ENCODE measurements around the gene AFF2.
A peak's percentile ranks its signal among the peaks of the same experiment; 100 is the strongest.

AFF2 gene

GRCh38 chrX:148940411-148940996, 440.1 kb downstream of the AFF2 start:
- DNase-seq: peak; percentile 28

GRCh38 chrX:148942754-148943153, 442.3 kb downstream of the AFF2 start:
- no peak for DNase-seq

DNA sequence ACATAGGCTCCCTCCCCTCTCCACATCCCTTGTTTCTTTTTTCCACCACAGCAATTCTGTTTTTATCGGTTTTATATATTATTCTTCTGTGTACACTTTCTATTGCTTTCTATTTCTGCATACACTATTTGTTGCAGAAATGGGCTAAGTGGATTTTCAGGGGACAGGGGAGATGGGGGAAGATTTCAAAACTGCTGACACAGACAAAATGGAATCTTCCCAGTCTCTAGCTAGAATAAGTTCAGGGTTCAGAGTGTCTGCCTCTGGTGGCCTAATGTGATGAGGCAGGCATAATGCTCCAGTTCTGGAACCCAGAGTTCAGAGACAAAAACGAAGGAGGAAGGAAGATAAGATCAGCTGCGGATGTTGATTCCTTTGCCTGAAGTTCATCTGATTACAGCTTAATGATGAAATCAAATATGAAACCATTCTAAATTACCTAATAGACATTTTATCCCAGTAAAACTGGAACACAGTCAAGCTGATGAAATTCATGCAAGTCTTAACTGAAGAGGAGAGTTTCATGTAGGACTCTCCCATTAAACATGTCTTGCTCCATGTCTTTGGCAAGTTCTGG, 447.1 kb downstream of the AFF2 start:
- no peak for DNase-seq

GRCh38 chrX:148956352-148956751, 455.9 kb downstream of the AFF2 start:
- no peak for DNase-seq

DNA sequence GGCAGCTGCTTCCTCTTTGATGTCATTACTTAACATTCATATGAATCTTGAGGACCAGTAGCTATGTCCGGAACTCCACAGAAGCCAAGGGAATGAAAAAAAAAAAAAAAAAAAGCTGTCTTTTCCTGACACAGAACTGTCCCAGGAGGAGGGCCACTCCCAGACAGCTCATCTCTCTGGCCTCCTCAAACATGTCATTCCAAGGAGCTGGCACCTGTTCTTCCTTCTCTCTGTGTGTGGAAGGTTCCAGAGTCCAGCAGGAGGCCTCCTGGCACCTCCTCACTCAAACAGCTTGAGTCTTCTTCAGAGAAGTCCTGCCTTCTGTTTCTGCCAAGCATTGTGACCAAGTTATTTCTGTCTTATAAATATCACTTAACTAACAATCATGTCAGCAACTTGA, 458.5 kb downstream of the AFF2 start:
- DNase-seq: no peak

DNA sequence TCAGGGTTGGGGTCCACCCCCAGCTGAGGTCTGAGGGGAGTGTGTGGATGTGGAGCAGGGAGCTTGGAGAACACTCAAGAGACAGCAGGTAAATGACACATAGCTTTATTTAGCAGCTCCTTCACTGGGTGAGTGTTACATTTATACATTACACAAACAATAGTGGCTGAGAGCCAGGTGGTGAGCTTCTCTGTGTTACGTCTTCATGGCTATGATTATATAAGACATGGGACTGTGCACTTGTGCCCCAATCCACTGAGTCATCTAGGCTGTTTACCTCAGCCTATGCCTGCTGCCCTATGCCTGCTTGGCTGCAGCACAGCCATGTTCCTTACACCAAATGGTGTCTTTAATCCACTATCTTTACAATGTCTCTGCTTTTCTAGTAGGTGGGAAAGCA, 459.6 kb downstream of the AFF2 start:
- DNase-seq: no peak

- no peak for DNase-seq
Measured at GRCh38 chrX:148961985-148962384, 461.6 kb downstream of the AFF2 start.

DNA sequence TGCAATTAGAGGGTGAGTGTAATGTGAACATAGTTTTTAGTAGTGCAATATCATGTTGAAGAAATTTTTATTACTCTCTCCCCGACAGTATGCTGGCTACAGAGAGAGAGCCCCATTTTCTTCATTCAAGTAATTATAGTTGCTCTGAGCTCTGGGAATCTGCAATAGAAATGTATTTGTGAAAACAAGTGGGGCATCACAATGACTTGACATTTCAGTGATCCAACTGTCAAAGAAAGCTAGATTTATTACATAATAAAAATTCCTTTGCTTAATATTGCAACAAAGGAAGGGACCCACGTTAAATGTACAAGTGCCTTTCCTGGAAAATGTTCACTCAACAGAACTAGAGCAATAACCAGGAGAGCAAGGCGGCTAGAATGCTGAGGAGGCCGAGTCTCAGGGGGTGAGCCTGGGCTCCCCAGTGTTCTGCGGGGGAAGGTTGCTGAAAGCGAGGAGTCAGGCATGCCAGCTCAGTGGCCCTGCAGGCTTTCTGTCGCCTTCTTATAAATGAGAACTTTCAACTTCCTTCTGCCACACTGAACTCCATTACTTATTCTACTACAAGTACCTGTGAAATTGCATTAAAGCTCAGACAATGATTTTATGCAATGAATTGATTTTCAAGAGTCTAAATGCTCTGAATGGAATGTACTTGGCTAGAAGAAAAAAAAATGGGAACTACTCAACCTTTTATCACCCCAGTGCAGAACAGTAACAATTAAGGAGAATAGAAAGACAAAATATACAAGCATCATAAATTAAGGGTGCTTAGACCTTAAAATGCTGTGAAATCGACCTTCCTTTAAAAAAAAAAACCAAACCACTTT, 476.4 kb downstream of the AFF2 start:
- DNase-seq: no peak

GRCh38 chrX:148979786-148980185, 479.4 kb downstream of the AFF2 start:
- DNase-seq: no peak

- no peak for DNase-seq
Measured at GRCh38 chrX:148984238-148984637, 483.8 kb downstream of the AFF2 start.

DNA sequence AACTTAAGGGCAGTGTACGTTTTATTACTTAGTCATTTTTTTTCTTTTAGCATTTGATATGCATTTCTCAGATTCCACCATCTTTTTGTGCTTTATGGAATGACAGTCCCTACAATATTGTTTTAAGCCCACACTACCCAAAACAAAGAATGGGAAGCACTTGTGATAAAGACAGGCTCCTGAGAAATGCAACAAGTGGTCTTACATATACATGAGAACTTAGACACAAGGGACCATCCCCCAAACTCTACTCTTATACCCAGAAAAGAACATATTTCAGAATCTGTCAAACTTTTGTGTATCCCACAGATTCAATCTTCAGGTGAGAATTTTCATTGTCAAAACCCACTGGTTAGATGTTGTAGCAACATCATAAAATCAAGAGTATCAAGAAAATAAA, 491.1 kb downstream of the AFF2 start:
- DNase-seq: no peak

DNA sequence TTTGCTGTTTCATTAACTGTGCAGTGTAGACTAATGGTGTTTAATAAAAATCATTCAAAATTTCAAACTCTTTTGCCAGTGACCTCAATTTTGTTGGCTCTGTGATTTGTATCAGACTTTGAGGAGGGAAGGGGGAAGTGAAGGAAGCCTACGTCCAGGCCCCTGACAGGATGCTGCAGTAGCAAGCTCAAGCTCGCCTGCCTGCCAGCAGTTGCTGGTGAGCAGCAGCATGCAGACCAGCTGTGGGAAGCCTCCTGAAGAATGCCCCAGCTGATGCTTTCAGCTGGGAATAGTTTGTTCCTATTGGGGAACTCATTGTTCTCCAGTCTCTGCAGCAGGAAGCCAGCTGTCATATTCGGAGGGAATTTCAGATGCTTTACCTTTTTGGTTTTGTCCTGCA, 495.2 kb downstream of the AFF2 start:
- DNase-seq: no peak

GRCh38 chrX:149002320-149002719, 501.9 kb downstream of the AFF2 start:
- DNase-seq: no peak

DNA sequence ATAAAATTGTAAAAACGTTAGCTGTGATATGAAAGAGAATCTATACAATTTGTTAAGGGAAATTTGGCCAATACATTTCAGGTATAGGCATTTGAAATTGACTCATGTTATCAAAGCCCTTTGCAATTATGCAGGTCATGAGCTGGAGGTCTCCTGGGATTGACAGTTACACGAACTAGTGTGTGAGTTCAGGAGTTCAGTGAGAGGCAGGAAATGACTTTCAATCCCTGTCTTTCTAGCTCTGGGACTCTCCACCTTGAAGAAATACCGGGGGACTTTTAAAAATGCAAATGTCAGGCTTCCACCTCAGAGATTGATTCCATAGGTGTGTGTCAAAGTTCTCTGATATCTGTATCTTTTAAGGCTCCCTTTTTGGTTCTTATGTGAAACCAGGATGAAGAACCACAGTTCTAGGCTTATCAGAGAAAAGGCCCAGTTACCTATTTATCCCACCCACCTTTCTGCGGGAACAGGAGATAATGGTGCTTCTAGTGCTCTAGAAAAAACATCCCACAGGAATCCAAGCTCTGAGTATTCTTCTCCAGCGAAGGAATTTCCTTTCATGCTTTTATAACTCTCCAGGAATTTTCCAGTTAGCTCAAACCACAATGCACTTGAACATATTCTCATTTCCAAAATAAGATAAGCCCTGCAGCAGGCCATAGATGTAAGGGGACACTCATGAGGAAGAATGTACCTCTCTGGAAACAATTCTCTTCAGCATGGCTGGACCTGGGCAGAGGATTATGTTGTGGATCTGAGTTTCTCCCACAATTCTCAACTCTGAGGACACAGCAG, 503.6 kb downstream of the AFF2 start:
- DNase-seq: no peak

- DNase-seq: no peak
Measured at GRCh38 chrX:149004936-149005335, 504.5 kb downstream of the AFF2 start.

DNA sequence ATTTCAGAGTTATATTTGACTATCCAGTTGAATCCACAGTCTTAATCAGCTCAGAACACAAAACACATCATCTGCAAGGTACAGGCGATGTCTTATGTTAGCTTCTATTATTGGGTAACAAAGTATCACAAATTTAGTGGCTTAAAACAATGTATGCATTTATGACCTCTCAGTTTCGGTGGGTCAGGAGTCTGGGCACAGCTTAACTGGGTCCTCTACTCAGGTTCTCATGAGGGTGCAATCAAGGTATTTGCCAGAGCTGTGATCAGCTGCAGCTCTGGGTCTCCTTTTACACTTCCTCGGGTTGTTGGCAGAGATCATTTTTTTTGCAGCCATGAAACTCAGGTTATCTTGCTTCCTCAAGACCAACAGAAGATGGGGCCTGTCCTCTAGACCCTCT, 505.8 kb downstream of the AFF2 start:
- no peak for DNase-seq

DNA sequence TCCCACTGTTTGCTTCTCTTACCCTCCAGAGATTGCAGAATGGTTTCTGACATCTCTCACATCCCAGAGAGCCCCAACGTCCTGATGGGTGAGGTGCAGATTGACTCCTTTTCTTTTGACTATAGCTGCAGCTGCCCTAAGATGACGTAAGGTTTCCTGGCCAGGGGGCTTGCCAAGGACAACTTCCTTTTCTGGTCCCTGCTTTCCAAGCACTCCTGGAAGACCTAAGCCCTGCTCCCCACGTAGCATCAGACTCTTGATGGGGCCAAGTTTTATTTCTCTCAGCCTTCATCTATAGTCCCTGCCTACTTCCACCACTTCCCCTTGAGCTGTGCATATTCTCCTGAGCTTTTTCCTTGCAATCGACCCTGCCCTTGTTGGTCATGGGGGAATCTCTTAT, 507.0 kb downstream of the AFF2 start:
- no peak for DNase-seq

DNA sequence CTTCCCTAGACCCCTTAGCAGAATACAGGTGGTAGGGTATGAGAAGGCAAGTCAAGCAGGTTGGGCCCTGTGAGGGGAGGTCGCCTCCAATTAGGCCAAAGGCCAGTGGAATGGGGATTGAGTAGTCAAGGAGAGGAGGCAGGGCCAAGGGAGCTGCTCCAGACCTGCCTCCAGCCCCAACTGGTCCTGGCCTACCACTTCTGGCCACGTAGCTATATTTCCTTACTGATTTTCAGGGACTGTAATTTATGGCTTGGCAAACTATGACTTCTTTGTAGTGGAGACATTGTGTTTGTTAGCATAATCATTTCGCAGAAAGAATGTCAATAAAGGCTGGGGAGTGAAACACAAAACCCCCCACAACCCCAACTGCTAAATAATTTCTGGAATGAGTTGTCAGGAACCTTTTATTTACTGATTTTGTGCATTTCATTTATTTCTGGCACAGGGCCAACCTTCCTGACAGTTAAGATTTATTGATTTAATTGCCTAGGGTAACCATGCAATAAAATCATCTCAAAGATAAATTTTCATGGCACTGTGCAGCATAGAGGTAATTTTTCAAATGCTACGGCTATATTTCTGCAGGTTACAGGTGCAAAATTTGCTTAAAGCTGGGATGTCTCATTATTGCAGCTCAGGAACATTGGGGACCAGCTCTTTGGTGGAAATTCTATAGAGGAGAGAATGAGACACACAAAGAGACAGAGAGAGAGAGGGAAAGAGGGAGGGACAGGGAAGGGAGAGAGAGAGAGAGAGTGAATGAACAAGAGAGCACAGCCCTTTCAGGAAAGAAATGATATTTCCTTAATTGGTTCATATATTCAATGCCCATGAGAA, 509.8 kb downstream of the AFF2 start:
- no peak for DNase-seq

DNA sequence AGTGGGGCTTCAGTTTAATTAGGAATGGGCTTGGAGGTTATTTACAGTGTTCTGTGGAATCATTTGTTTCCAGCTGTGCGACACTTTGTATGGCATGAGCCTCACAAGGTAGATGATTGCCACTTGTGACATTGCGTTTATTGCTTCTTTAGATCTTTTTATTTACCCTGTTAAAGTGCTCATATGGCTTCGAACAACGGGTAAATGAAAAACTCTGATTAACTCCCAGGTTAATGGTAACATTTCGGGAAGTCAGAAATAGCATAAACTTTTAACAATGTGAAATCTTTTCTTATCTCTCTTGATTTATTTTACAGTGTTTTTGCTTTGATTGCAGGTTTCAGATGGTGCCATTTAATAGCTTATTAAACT, 510.4 kb downstream of the AFF2 start:
- no peak for DNase-seq

GRCh38 chrX:149013081-149013480, 512.7 kb downstream of the AFF2 start:
- DNase-seq: no peak

DNA sequence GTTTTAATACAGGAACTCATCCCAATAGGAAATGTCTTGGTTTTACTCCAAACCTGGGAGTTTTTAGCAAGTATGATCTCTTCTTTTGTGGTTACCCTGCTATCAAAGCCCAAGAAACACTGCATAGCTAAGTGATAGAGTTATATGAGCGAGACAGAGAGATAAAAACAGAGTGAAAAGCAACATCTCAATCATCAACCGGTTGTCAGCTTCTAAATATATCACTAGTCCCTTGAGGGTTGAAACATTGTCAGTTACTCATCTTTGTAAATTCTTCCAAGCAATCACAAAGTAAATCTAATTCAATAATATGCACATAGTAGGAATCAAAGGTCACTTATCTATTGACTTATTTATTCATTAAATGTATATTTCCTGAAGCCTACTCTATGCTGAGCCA, 520.7 kb downstream of the AFF2 start:
- no peak for DNase-seq

DNA sequence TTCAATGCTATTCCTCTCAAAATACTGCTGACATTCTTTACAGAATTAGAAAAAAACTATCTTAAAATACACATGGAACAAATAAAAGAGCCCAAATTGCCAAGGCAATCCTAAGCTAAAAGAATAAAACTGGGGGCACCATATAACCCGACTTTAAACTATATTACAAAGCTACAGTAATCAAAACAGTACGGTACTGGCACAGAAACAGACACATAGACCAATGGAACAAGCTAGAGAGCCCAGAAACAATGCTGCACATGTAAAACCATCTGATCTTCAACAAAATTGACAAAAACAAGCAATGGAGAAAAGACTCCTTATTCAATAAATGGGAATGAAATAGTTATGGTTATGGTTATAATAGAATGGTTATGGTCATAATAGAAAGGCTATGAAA, 522.1 kb downstream of the AFF2 start:
- DNase-seq: no peak

DNA sequence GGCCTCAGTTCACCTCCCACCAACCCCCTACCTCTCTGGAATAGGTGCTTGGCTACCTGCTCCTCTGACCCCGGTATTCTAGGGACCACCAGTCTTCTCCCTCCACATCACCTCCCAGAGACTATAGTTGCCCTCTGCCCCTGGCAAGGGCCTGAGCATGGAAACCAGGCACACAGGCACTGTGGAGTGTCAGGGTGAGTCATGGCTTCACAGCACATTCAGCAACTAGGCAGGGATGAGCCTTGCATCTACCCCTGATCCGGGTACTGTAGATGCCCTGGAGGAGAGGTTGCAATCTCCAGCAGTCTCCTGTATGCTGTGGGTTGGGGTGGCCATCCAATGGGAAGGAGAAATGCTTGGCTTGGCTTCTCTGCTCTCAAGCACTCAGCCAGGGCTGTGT, 532.0 kb downstream of the AFF2 start:
- DNase-seq: no peak
